Fibroblast of lung (primary cell): ENCODE results near the gene SHKBP1. TPM values are rescaled to one million over a fixed set of nuclear protein-coding genes. Genes with fewer than 3 reads are reported as not detected.
A peak's percentile ranks its signal among the peaks of the same experiment; 100 is the strongest.

Experiments used
- DNase-seq, 2 donors: peaks; one replicate each; pipeline versions ENCODE4 v3.0.0 to v3.0.0-alpha.2; 2010; ENCODE audit warnings: low read depth in 2 of 2
- H2AFZ ChIP-seq: 2 replicates; pipeline ENCODE4 v1.5.1; 2012; ENCODE audit warnings: low read length, control low read depth, inconsistent platforms
- H3K27ac ChIP-seq: 2 replicates; pipeline ENCODE4 v1.5.1; 2011; ENCODE audit warnings: low read length, control low read depth; ENCODE audit not compliant: insufficient read depth
- H3K27me3 ChIP-seq: 2 replicates; pipeline ENCODE4 v1.5.1; 2011; ENCODE audit warnings: mild to moderate bottlenecking, low read length; ENCODE audit not compliant: control insufficient read depth, insufficient read depth
- H3K36me3 ChIP-seq: 2 replicates; pipeline ENCODE4 v1.5.1; 2011; ENCODE audit warnings: low read length; ENCODE audit not compliant: control insufficient read depth, insufficient read depth
- H3K4me1 ChIP-seq: 2 replicates; pipeline ENCODE4 v1.5.1; 2011; ENCODE audit warnings: low read length; ENCODE audit not compliant: control insufficient read depth, insufficient read depth; ENCODE audit errors: extremely low read depth
- H3K4me2 ChIP-seq: 2 replicates; pipeline ENCODE4 v1.5.1; 2011; ENCODE audit warnings: low read length, control low read depth; ENCODE audit not compliant: insufficient read depth; ENCODE audit errors: extremely low read depth
- H3K4me3 ChIP-seq, 4 experiments: fragments of 200-600 bp in 1 of 4; sonication (generic) in 1 of 4; replicated peaks in 1 of 4; 2 replicates each; pipeline ENCODE4 v1.5.1; 2011 to 2016; ENCODE audit warnings: low read length in 4 of 4, low read depth in 3 of 4, mild to moderate bottlenecking in 3 of 4, control low read depth in 2 of 4, inconsistent platforms in 1 of 4, mixed read lengths in 1 of 4; ENCODE audit not compliant: insufficient read depth in 1 of 4; ENCODE audit errors: control extremely low read depth in 1 of 4
- H3K79me2 ChIP-seq: 2 replicates; pipeline ENCODE4 v1.5.1; 2012; ENCODE audit warnings: mild to moderate bottlenecking, low read length, inconsistent platforms; ENCODE audit not compliant: control insufficient read depth, insufficient read depth
- H3K9ac ChIP-seq: 2 replicates; pipeline ENCODE4 v1.5.1; 2011; ENCODE audit warnings: mild to moderate bottlenecking, low read length, control low read depth; ENCODE audit not compliant: insufficient read depth
- H3K9me3 ChIP-seq: 2 replicates; pipeline ENCODE4 v1.5.1; 2012; ENCODE audit warnings: low read depth, low read length; ENCODE audit not compliant: control insufficient read depth, insufficient read depth
- H4K20me1 ChIP-seq: 2 replicates; pipeline ENCODE4 v1.5.1; 2011; ENCODE audit warnings: low read length; ENCODE audit not compliant: control insufficient read depth, insufficient read depth; ENCODE audit errors: extremely low read depth
- CTCF ChIP-seq, 2 donors: IDR thresholded peaks in 1 of 2; conservative IDR thresholded peaks in 1 of 2; 1 replicate in 1 of 2; 2 replicates in 1 of 2; pipeline ENCODE4 v1.5.1; 2011 to 2012; ENCODE audit warnings: low read length in 2 of 2, control low read depth in 1 of 2, inconsistent platforms in 1 of 2, low read depth in 1 of 2, mild to moderate bottlenecking in 1 of 2
- EZH2 ChIP-seq: IDR thresholded peaks from 2 replicates; pipeline ENCODE4 v1.5.1; 2012; ENCODE audit warnings: low read length, control low read depth, mild to moderate bottlenecking; ENCODE audit errors: missing control alignments
- polyA minus RNA-seq: library from RNA; depleted of rRNA, polyadenylated mRNA; stranded (reverse); fragments of >200 nt; gene quantifications from 2 replicates; pipeline ENCODE4 v1.2.3, GENCODE V29; 2011; ENCODE audit warnings: low replicate concordance
- polyA plus RNA-seq, 2 donors: library from polyadenylated mRNA; depleted of rRNA in 1 of 2; stranded (reverse) in 1 of 2; unstranded in 1 of 2; fragments of >200 nt; gene quantifications; 2 replicates each; pipeline ENCODE4 v1.2.1, GENCODE V29; 2011 to 2012; ENCODE audit warnings: missing spikeins in 1 of 2
- total RNA-seq: library from RNA; depleted of rRNA; stranded (reverse); fragments of >200 nt; gene quantifications from 2 replicates; pipeline ENCODE4 v1.2.1, GENCODE V29; 2014

SHKBP1 gene
- total RNA-seq (22.3 and 43.4 TPM in 2 replicates), polyA plus RNA-seq (35.6 and 43.2 TPM in 2 replicates), polyA minus RNA-seq (81.4 and 142 TPM in 2 replicates)
- 63.9 and 95.7 TPM in 2 replicates for polyA plus RNA-seq (2012)

DNA sequence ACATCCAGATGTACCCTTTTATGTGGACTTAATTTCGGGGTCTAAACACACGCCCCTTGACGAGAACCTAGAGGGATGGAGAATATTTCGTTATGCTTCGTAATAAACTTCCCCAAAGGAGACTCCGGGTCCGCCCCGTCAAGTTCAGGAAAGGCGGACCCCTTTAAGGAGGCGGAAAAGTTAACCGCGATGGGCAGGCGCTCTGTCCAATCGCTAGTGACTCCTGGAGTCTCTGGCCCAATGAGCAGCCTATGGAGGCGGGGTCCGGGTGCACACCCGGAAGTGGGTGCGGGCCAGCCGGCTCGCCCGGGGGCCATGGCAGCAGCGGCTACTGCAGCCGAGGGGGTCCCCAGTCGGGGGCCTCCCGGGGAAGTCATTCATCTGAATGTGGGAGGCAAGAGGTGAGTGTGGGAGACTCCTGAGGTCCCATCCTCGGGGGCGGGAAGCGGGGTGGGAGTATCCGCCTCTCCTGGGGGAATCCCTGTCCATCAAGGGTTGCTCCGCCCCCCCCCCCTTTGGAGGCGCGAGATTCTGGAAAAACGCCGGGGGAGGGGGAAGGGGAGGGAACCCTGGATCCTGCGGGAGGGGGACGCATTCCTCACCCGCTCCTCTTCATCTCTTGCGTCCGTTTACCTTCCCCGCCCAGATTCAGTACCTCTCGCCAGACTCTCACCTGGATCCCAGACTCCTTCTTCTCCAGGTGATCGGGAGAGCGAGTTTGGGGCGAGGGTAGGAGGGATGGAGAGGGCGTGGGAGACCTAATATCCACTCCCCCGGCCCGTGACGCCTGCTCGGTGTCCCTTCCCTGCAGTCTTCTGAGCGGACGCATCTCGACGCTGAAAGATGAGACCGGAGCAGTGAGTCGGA lies at the start of gene SHKBP1:
SHKBP1 (plus strand) TSS at position 289 of the 867 bp plus-strand sequence; CDS start at position 316, 27 bp downstream.
- Histone ChIP-seq H4K20me1 (no peaks in the 10 kb centered on the region), H3K9me3 (no peaks in the 10 kb centered on the region), H3K79me2 (peaks cover 5% of the 10 kb centered on the region), H3K4me2 (peak within 1 kb of the TSS; percentile 88), H3K27me3 (no peaks in the 10 kb centered on the region), H3K4me1 (no peaks in the 10 kb centered on the region), H3K36me3 (peaks cover 12% of the 10 kb centered on the region), H2AFZ (peak within 1 kb of the TSS; percentile 91), H3K27ac (peak within 1 kb of the TSS; percentile 63), H3K4me3 (peak within 1 kb of the TSS; percentile 72 to 97 (median 94)), H3K9ac (peak within 1 kb of the TSS; percentile 80)
- TF ChIP-seq EZH2 (no peak), CTCF (conservative IDR thresholded peaks at IDR 0.05 in 1 of 2, IDR thresholded peaks at IDR 0.05 in 1 of 2; ENCODE audit: low read depth in 1 of 2, low read length in 2 of 2) (no peak)
- DNase-seq = peak; percentile 92 to 95

DNA sequence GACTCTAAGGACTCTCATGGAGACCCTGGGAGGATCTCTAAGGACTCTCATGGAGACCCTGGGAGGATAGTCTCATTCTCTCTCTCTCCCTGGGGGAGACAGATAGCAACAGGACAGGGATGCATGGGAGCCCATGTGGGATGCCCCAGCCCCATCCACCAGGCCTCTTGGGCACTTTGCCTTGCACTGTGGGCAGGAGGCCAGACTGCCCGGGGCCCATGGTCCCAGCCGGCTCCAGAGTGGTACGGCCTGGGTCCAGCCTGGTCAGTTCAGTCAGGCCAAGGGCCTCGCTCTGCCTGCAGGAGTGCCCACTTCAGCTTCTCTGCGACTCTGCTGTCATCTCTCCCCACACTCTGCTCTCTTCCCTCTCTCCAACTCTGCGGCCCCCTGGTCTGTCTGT lies 48.6 kb upstream of the SHKBP1 start:
- Histone ChIP-seq H3K9ac (no peak overlapping the region), H3K4me3 (no peak overlapping the region), H2AFZ (no peak overlapping the region)

More for the DNA sequence above, 48.6 kb upstream of the SHKBP1 start:
- H3K27me3 ChIP-seq = peaks cover 3% of the 10 kb centered on the region
- no peaks in the 10 kb centered on the region for H3K9me3 ChIP-seq
- H3K36me3 ChIP-seq = no peaks in the 10 kb centered on the region
- H3K27ac ChIP-seq = no peak overlapping the region
- H4K20me1 ChIP-seq = no peaks in the 10 kb centered on the region
- TF ChIP-seq EZH2 (no peak), CTCF (conservative IDR thresholded peaks at IDR 0.05 in 1 of 2, IDR thresholded peaks at IDR 0.05 in 1 of 2; ENCODE audit: low read depth in 1 of 2, low read length in 2 of 2) (no peak)
- no peak overlapping the region for H3K4me2 ChIP-seq
- H3K79me2 ChIP-seq = no peaks in the 10 kb centered on the region
- no peaks in the 10 kb centered on the region for H3K4me1 ChIP-seq
- DNase-seq = no peak
